Kidney (tissue), 14 donors: ENCODE results near the gene AKAP7. TPM values are rescaled to one million over a fixed set of nuclear protein-coding genes. Genes with fewer than 3 reads are reported as not detected.

Experiments used
- DNase-seq, 5 donors: peaks; one replicate each; pipeline ENCODE4 v3.0.0-alpha.2; 2013 to 2020
- FAIRE-seq: peaks from 2 replicates; lab custom pipeline; 2012; peaks lifted over from hg19 to GRCh38; lab: Jason Lieb, UNC
- H3K27ac ChIP-seq, 2 donors: one replicate each; pipeline ENCODE4 v1.7.0; 2013; ENCODE audit warnings: low read depth in 2 of 2, low read length in 2 of 2, inconsistent platforms in 1 of 2
- H3K27me3 ChIP-seq: one replicate; pipeline ENCODE4 v1.7.1; 2013; ENCODE audit warnings: low read length, inconsistent platforms; ENCODE audit not compliant: control insufficient read depth, insufficient read depth
- H3K36me3 ChIP-seq, 3 donors: one replicate each; pipeline versions ENCODE4 v1.7.0 to v1.7.1; 2013; ENCODE audit warnings: low read length in 3 of 3, control low read depth in 1 of 3, inconsistent platforms in 1 of 3; ENCODE audit not compliant: insufficient read depth in 3 of 3, control insufficient read depth in 2 of 3
- H3K4me1 ChIP-seq, 3 donors: one replicate each; pipeline versions ENCODE4 v1.7.0 to v1.7.1; 2013; ENCODE audit warnings: low read length in 3 of 3, inconsistent platforms in 1 of 3, low read depth in 1 of 3; ENCODE audit not compliant: control insufficient read depth in 2 of 3, insufficient read depth in 2 of 3
- H3K4me3 ChIP-seq, 3 donors: one replicate each; pipeline versions ENCODE4 v1.7.0 to v1.8.1; 2013; ENCODE audit warnings: low read length in 3 of 3, control low read depth in 1 of 3, inconsistent platforms in 1 of 3
- H3K9ac ChIP-seq, 3 donors: one replicate each; pipeline versions ENCODE4 v1.7.0 to v1.7.1; 2013; ENCODE audit warnings: low read length in 3 of 3, control low read depth in 1 of 3, inconsistent platforms in 1 of 3
- H3K9me3 ChIP-seq, 3 donors: one replicate each; pipeline versions ENCODE4 v1.7.0 to v1.7.1; 2013; ENCODE audit warnings: low read length in 3 of 3, control low read depth in 1 of 3, inconsistent platforms in 1 of 3; ENCODE audit not compliant: control insufficient read depth in 2 of 3, insufficient read depth in 1 of 3
- CTCF ChIP-seq: IDR thresholded peaks from 3 replicates; pipeline ENCODE4 v1.5.1; 2012; ENCODE audit warnings: mild to moderate bottlenecking, moderate library complexity, borderline replicate concordance; ENCODE audit not compliant: insufficient read depth; ENCODE audit errors: extremely low read depth
- intact Hi-C: fragments of 100-400 bp; cut with DNase I; formaldehyde crosslinking; loops from one replicate; pipeline ENCODE4 v1.11.1; 2022
- polyA plus RNA-seq: library from polyadenylated mRNA; stranded (reverse); fragments of 350-450 nt; fragmentation: Illumina TruSeq; extraction: RNeasy Lipid Tissue Mini Kit (QIAGEN cat#74804); gene quantifications from one replicate; pipeline ENCODE4 v1.2.3, GENCODE V29; 2014; ENCODE audit warnings: low read depth, low replicate concordance; ENCODE audit not compliant: insufficient read depth
- total RNA-seq: library from RNA; stranded (reverse); fragmentation: NEBNext Ultra II Directional; extraction: Animal tissue kit (Norgen Biotek cat#: 25700); gene quantifications from one replicate; pipeline ENCODE4 v1.2.1, GENCODE V29; 2021
- donor health status: control.
- donor health status: control.
- donor health status: control.
- donor health status: control.
- donor health status: control.
- donor health status: DM: yes; HTN: yes; CAD: no.
- donor health status: Normal renal cell carcinoma (clear cell type).

The AKAP7 gene
- total and polyA plus RNA-seq, 2 donors from 2014 or later = 7.9 to 12.0 TPM

- no peak for FAIRE-seq
- H3K27ac ChIP-seq = no peak overlapping the region
- H3K4me3 ChIP-seq = no peak overlapping the region
- H3K9me3 ChIP-seq = no peaks in the 10 kb centered on the region
- TF ChIP-seq CTCF = no peak
- H3K27me3 ChIP-seq = no peaks in the 10 kb centered on the region
- H3K4me1 ChIP-seq = peaks cover 0 to 4% (median 0%) of the 10 kb centered on the region in 3 donors
- DNase-seq = no peak
- intact Hi-C loops = no loop called here
- H3K36me3 ChIP-seq = no peaks in the 10 kb centered on the region
- H3K9ac ChIP-seq = no peak overlapping the region
Observed at GRCh38 chr6:131132360-131132759, 2.9 kb upstream of the AKAP7 start.

- Histone ChIP-seq H3K4me3 (peak overlapping the region; percentile 66 to 79 (median 66)), H3K27me3 (no peaks in the 10 kb centered on the region), H3K27ac (peak overlapping the region in 1 of 2 donors; percentile 34), H3K36me3 (no peaks in the 10 kb centered on the region), H3K9ac (peak overlapping the region in 2 of 3 donors; percentile 60 to 64), H3K4me1 (peaks cover 0 to 4% (median 0%) of the 10 kb centered on the region in 3 donors), H3K9me3 (no peaks in the 10 kb centered on the region)
- no peak for DNase-seq
- no peak for TF ChIP-seq CTCF
- intact Hi-C loops = no loop called here
- FAIRE-seq = no peak
Observed at GRCh38 chr6:131134220-131134979, 867 bp upstream of the AKAP7 start.

DNA sequence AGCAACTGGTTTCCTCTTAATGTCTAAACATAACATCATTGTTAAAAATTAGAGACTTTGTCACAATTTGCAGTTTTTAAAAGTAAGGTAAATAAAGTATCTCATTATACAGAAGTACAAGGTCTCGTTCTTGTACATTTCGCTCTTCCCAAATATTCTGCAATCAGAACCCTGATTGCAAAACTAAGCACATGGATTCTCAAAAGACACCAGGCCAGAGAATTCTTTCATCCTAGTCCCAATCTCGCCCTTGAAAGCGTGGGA, 355 bp upstream of the AKAP7 start:
- intact Hi-C loops = no loop called here
- peak overlapping the region; percentile 60 to 64 (median 61) for H3K9ac ChIP-seq
- no peak for FAIRE-seq
- no peaks in the 10 kb centered on the region for H3K9me3 ChIP-seq
- DNase-seq = no peak
- no peak for TF ChIP-seq CTCF
- H3K27ac ChIP-seq = peak overlapping the region; percentile 34 to 79
- H3K4me1 ChIP-seq = peaks cover 0 to 4% (median 0%) of the 10 kb centered on the region in 3 donors
- no peaks in the 10 kb centered on the region for H3K36me3 ChIP-seq
- H3K27me3 ChIP-seq = no peaks in the 10 kb centered on the region
- peak overlapping the region; percentile 66 to 79 (median 66) for H3K4me3 ChIP-seq
